IMR-90 (cell line): Measurements from ENCODE around the gene MEPCE. TPM values are rescaled to one million over a fixed set of nuclear protein-coding genes. Genes with fewer than 3 reads are reported as not detected.

Source experiments
- ATAC-seq: fragments of 200-7000 bp; cut with Tn5 transposase; 2 replicates; pipeline ENCODE4 v1.9.1; 2020; ENCODE audit warnings: low read depth, mild to moderate bottlenecking, moderate library complexity
- BruUV-seq: library from RNA; stranded (reverse); fragments of 400-500 nt; replicated peaks from 2 replicates; lab custom pipeline; 2021; lab: Mats Ljungman, UMichigan
- CTCF ChIA-PET: fragments of 300-600 bp; formaldehyde crosslinking; extraction: SDS; loops from one replicate; lab custom pipeline; 2021; ENCODE audit warnings: antibody characterized with exemption; lab: Yijun Ruan, JAX
- POLR2A ChIA-PET: fragments of 300-600 bp; sonication (Branson Sonifier 250); formaldehyde crosslinking; loops from one replicate; lab custom pipeline; 2022; ENCODE audit warnings: antibody characterized with exemption; ENCODE audit not compliant: unreplicated experiment; lab: Charles Lee
- DNase-seq: peaks from one replicate; pipeline ENCODE4 v3.0.0; 2013
- H2AFZ ChIP-seq: replicated peaks from 2 replicates; pipeline ENCODE3; 2013; ENCODE audit warnings: low read length, mild to moderate bottlenecking; ENCODE audit not compliant: poor library complexity
- H2AK5ac ChIP-seq: 2 replicates; pipeline ENCODE4 v1.6.1; 2013; ENCODE audit warnings: low read depth, low read length, inconsistent platforms
- H2AK9ac ChIP-seq: replicated peaks from 2 replicates; pipeline ENCODE3; 2013; ENCODE audit warnings: mild to moderate bottlenecking, low read depth, low read length, moderate library complexity; ENCODE audit not compliant: poor library complexity
- H2BK120ac ChIP-seq: 2 replicates; pipeline ENCODE4 v1.6.1; 2013; ENCODE audit warnings: low read depth, low read length, inconsistent platforms
- H2BK15ac ChIP-seq: 3 replicates; pipeline ENCODE4 v1.6.1; 2013; ENCODE audit warnings: low read depth, low read length, inconsistent platforms
- H2BK20ac ChIP-seq: 2 replicates; pipeline ENCODE4 v1.6.1; 2013; ENCODE audit warnings: low read depth, mild to moderate bottlenecking, inconsistent platforms, low read length, moderate library complexity
- H2BK5ac ChIP-seq: 2 replicates; pipeline ENCODE4 v1.6.1; 2013; ENCODE audit warnings: mild to moderate bottlenecking, low read depth, low read length, inconsistent platforms; ENCODE audit not compliant: poor library complexity, severe bottlenecking
- H3K14ac ChIP-seq: replicated peaks from 2 replicates; pipeline ENCODE4 v1.6.1; 2013; ENCODE audit warnings: low read depth, low read length, inconsistent platforms
- H3K18ac ChIP-seq: 2 replicates; pipeline ENCODE4 v1.6.1; 2013; ENCODE audit warnings: low read depth, low read length, control low read depth
- H3K23ac ChIP-seq: 2 replicates; pipeline ENCODE4 v1.6.1; 2013; ENCODE audit warnings: low read depth, low read length, inconsistent platforms
- H3K27ac ChIP-seq: 2 replicates; pipeline ENCODE4 v1.5.1; 2013; ENCODE audit warnings: mild to moderate bottlenecking, control low read depth, low read length; ENCODE audit not compliant: insufficient read depth
- H3K27me3 ChIP-seq: 2 replicates; pipeline ENCODE4 v1.6.1; 2013; ENCODE audit warnings: low read length; ENCODE audit not compliant: control insufficient read depth, insufficient read depth
- H3K36me3 ChIP-seq: 2 replicates; pipeline ENCODE4 v1.6.1; 2013; ENCODE audit warnings: low read length, mixed read lengths; ENCODE audit not compliant: control insufficient read depth, insufficient read depth
- H3K4ac ChIP-seq: 2 replicates; pipeline ENCODE4 v1.6.1; 2013; ENCODE audit warnings: low read depth, low read length, inconsistent platforms
- H3K4me1 ChIP-seq: 2 replicates; pipeline ENCODE4 v1.6.1; 2013; ENCODE audit warnings: low read length, mixed read lengths; ENCODE audit not compliant: control insufficient read depth, insufficient read depth
- H3K4me2 ChIP-seq: 2 replicates; pipeline ENCODE4 v1.6.1; 2013; ENCODE audit warnings: low read depth, mild to moderate bottlenecking, control low read depth, low read length, moderate library complexity
- H3K4me3 ChIP-seq: 2 replicates; pipeline ENCODE4 v1.5.1; 2013; ENCODE audit warnings: low read depth, mild to moderate bottlenecking, control low read depth, low read length, moderate library complexity; ENCODE audit not compliant: insufficient read depth
- H3K56ac ChIP-seq: 2 replicates; pipeline ENCODE4 v1.6.1; 2013; ENCODE audit warnings: low read length, inconsistent platforms; ENCODE audit not compliant: insufficient read depth; ENCODE audit errors: extremely low read depth
- H3K79me1 ChIP-seq, 2 experiments: 2 replicates each; pipeline ENCODE4 v1.6.1; 2013; ENCODE audit warnings: low read length in 2 of 2, inconsistent platforms in 1 of 2, low read depth in 1 of 2
- H3K9ac ChIP-seq: 2 replicates; pipeline ENCODE4 v1.6.1; 2013; ENCODE audit warnings: low read depth, low read length, control low read depth
- H3K9me1 ChIP-seq: 2 replicates; pipeline ENCODE4 v1.6.1; 2013; ENCODE audit warnings: low read length, inconsistent platforms; ENCODE audit not compliant: insufficient read depth
- H3K9me3 ChIP-seq: 2 replicates; pipeline ENCODE4 v1.6.1; 2013; ENCODE audit warnings: low read length; ENCODE audit not compliant: control insufficient read depth, insufficient read depth
- H4K20me1 ChIP-seq: 2 replicates; pipeline ENCODE4 v1.6.1; 2013; ENCODE audit warnings: low read length, inconsistent platforms; ENCODE audit not compliant: insufficient read depth
- H4K5ac ChIP-seq: 2 replicates; pipeline ENCODE4 v1.6.1; 2013; ENCODE audit warnings: mild to moderate bottlenecking, low read depth, low read length, control low read depth
- H4K8ac ChIP-seq, 2 experiments: 2 replicates each; pipeline ENCODE4 v1.6.1; 2013; ENCODE audit warnings: low read depth in 2 of 2, low read length in 2 of 2, control low read depth in 1 of 2, inconsistent platforms in 1 of 2
- H4K91ac ChIP-seq: 2 replicates; pipeline ENCODE4 v1.6.1; 2013; ENCODE audit warnings: low read depth, low read length, inconsistent platforms; ENCODE audit not compliant: insufficient read depth
- CHD1 ChIP-seq: IDR thresholded peaks from 2 replicates; pipeline ENCODE4 v1.6.1; 2012; ENCODE audit warnings: low read depth, low read length, improper control_type of control experiment
- CTCF ChIP-seq: conservative IDR thresholded peaks from 2 replicates; pipeline ENCODE4 v1.5.1; 2012; ENCODE audit warnings: mild to moderate bottlenecking, low read depth, low read length, improper control_type of control experiment
- FOS ChIP-seq: fragments of 150-350 bp; IDR thresholded peaks from 2 replicates; pipeline ENCODE4 v1.6.1; 2016; ENCODE audit warnings: low read depth, low read length
- MAFK ChIP-seq: IDR thresholded peaks from 2 replicates; pipeline ENCODE4 v1.6.1; 2012; ENCODE audit warnings: low read depth, low read length, improper control_type of control experiment
- MAZ ChIP-seq: IDR thresholded peaks from 2 replicates; pipeline ENCODE4 v1.6.1; 2012; ENCODE audit warnings: low read depth, mild to moderate bottlenecking, low read length, improper control_type of control experiment, moderate library complexity, borderline replicate concordance
- NFE2L2 ChIP-seq: fragments of 150-350 bp; IDR thresholded peaks from 2 replicates; pipeline ENCODE4 v1.6.1; 2016; ENCODE audit warnings: low read depth, mild to moderate bottlenecking, low read length
- POLR2A ChIP-seq: IDR thresholded peaks from 2 replicates; pipeline ENCODE4 v1.6.1; 2012; ENCODE audit warnings: mild to moderate bottlenecking, low read depth, low read length
- RAD21 ChIP-seq: IDR thresholded peaks from 2 replicates; pipeline ENCODE4 v1.6.1; 2012; ENCODE audit warnings: low read length, improper control_type of control experiment
- RCOR1 ChIP-seq: IDR thresholded peaks from 2 replicates; pipeline ENCODE4 v1.6.1; 2012; ENCODE audit warnings: mild to moderate bottlenecking, low read length, improper control_type of control experiment; ENCODE audit not compliant: insufficient replicate concordance
- RFX5 ChIP-seq: IDR thresholded peaks from 2 replicates; pipeline ENCODE4 v1.8.0; 2012; ENCODE audit warnings: low read depth, mild to moderate bottlenecking, low read length, moderate library complexity
- SMC3 ChIP-seq: fragments of 150-350 bp; IDR thresholded peaks from 2 replicates; pipeline ENCODE4 v1.6.1; 2016; ENCODE audit warnings: low read depth, mild to moderate bottlenecking, antibody characterized with exemption, low read length, moderate library complexity
- WGBS, 2 experiments: methylation state at CpG; one replicate each; pipeline versions ENCODE4 v1.1.5 to v1.1.7; 2013; ENCODE audit warnings: missing lambda C conversion rate in 2 of 2; ENCODE audit not compliant: insufficient read length in 1 of 2; ENCODE audit errors: extremely low coverage in 2 of 2; 5-methylcytosine and 5-hydroxymethylcytosine counted together
- dilution Hi-C: fragments of 300-500 bp; cut with HindIII; formaldehyde crosslinking; loops from one replicate; pipeline ENCODE4 v1.14.3; 2018; ENCODE audit warnings: low sequenced_read_pairs; ENCODE audit not compliant: unreplicated experiment
- in situ Hi-C: fragments of 300-500 bp; cut with MboI; formaldehyde crosslinking; loops from 3 replicates; pipeline ENCODE4 v1.14.3; 2019; ENCODE audit warnings: low sequenced_read_pairs, inconsistent platforms, mixed read lengths
- intact Hi-C: fragments of 100-400 bp; cut with micrococcal nuclease; formaldehyde crosslinking; loops from 2 replicates; pipeline ENCODE4 v1.10.0; 2022
- polyA plus RNA-seq, 3 experiments: library from polyadenylated mRNA; depleted of rRNA; stranded (reverse); fragments of >200 nt; gene quantifications; 2 replicates each; pipeline ENCODE4 v1.2.3, GENCODE V29; 2012; ENCODE audit warnings: low replicate concordance in 1 of 3
- total RNA-seq: library from RNA; depleted of rRNA; stranded (reverse); fragments of >200 nt; gene quantifications from 2 replicates; pipeline ENCODE4 v1.2.3, GENCODE V29; 2012
- TF ChIP-seq, protein P1 (sequence below): fragments of 150-350 bp; IDR thresholded peaks from 2 replicates; pipeline ENCODE4 v1.6.1; 2017; ENCODE audit warnings: mild to moderate bottlenecking, antibody characterized with exemption, low read length, low read depth
- TF ChIP-seq, protein P2 (sequence below): fragments of 150-350 bp; IDR thresholded peaks from 2 replicates; pipeline ENCODE4 v1.6.1; 2016; ENCODE audit warnings: low read depth, mild to moderate bottlenecking, low read length, moderate library complexity, borderline replicate concordance

Gene MEPCE
- total and polyA plus RNA-seq, 2 of the 4 experiments (the other 2 are of a cell fraction) = 18.2 to 22.9 TPM

GRCh38 chr7:100433276-100433591 lies 3.6 kb downstream of the MEPCE start:
- H2BK5ac ChIP-seq = no peak overlapping the region
- dilution Hi-C loops (no loop called here), in situ Hi-C loops (loop anchor here (25.0 kb wide), 1 partner anchor 679 kb away; no protein-coding TSS in a partner anchor), intact Hi-C loops (no loop called here)
- no peak overlapping the region for H3K14ac ChIP-seq
- no peak for TF ChIP-seq CHD1
- no peak for TF ChIP-seq RFX5
- TF ChIP-seq RAD21 = no peak
- TF ChIP-seq, protein P1, sequence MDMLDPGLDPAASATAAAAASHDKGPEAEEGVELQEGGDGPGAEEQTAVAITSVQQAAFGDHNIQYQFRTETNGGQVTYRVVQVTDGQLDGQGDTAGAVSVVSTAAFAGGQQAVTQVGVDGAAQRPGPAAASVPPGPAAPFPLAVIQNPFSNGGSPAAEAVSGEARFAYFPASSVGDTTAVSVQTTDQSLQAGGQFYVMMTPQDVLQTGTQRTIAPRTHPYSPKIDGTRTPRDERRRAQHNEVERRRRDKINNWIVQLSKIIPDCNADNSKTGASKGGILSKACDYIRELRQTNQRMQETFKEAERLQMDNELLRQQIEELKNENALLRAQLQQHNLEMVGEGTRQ = no peak
- no peak for TF ChIP-seq NFE2L2
- no peak for TF ChIP-seq MAFK
- TF ChIP-seq SMC3 = no peak
- TF ChIP-seq MAZ = no peak
- no peak for TF ChIP-seq FOS
- TF ChIP-seq, protein P2, sequence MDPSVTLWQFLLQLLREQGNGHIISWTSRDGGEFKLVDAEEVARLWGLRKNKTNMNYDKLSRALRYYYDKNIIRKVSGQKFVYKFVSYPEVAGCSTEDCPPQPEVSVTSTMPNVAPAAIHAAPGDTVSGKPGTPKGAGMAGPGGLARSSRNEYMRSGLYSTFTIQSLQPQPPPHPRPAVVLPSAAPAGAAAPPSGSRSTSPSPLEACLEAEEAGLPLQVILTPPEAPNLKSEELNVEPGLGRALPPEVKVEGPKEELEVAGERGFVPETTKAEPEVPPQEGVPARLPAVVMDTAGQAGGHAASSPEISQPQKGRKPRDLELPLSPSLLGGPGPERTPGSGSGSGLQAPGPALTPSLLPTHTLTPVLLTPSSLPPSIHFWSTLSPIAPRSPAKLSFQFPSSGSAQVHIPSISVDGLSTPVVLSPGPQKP = no peak
- no peak for TF ChIP-seq CTCF
- TF ChIP-seq RCOR1 = no peak
- TF ChIP-seq POLR2A = no peak
- no peak overlapping the region for H2AFZ ChIP-seq
- H2BK120ac ChIP-seq = no peak overlapping the region
- ChIA-PET POLR2A (no interaction called here), CTCF (no interaction called here)
- H3K27ac ChIP-seq = no peak overlapping the region
- peaks cover 8% of the 10 kb centered on the region; the same call in 1 of the 2 replicates for H3K4me1 ChIP-seq
- peaks cover 13% of the 10 kb centered on the region for H3K9me1 ChIP-seq
- no peak overlapping the region for H2AK9ac ChIP-seq
- no peaks in the 10 kb centered on the region for H3K9me3 ChIP-seq
- H4K8ac ChIP-seq = no peak overlapping the region
- H3K4ac ChIP-seq = no peak overlapping the region
- H2BK20ac ChIP-seq = no peak overlapping the region
- peaks cover 13% of the 10 kb centered on the region for H4K20me1 ChIP-seq
- H2AK5ac ChIP-seq = no peak overlapping the region
- H3K27me3 ChIP-seq = no peaks in the 10 kb centered on the region
- no peak overlapping the region for H3K23ac ChIP-seq
- no peak for DNase-seq
- H3K79me1 ChIP-seq = peaks cover 15 to 56% of the 10 kb centered on the region in 2 experiments
- H3K4me3 ChIP-seq = no peak overlapping the region
- H3K9ac ChIP-seq = no peak overlapping the region
- no CpG with 5 or more reads among the region's 4 CpGs for WGBS, 2 experiments
- no peak overlapping the region for H3K56ac ChIP-seq
- peaks cover 28% of the 10 kb centered on the region for H3K36me3 ChIP-seq
- H4K5ac ChIP-seq = no peak overlapping the region
- H4K91ac ChIP-seq = no peak overlapping the region
- no peak for ATAC-seq
- H3K18ac ChIP-seq = no peak overlapping the region
- BruUV-seq = no TSS peak
- no peak overlapping the region for H3K4me2 ChIP-seq
- H2BK15ac ChIP-seq = no peak overlapping the region
